ENCODE data around the gene MGAT5. TPM values are rescaled to one million over a fixed set of nuclear protein-coding genes. Genes with fewer than 3 reads are reported as not detected.

Gene MGAT5
- total RNA-seq, 4 donors from 2014 or later: 34.1 to 47.5 (median 42.6) TPM

DNA sequence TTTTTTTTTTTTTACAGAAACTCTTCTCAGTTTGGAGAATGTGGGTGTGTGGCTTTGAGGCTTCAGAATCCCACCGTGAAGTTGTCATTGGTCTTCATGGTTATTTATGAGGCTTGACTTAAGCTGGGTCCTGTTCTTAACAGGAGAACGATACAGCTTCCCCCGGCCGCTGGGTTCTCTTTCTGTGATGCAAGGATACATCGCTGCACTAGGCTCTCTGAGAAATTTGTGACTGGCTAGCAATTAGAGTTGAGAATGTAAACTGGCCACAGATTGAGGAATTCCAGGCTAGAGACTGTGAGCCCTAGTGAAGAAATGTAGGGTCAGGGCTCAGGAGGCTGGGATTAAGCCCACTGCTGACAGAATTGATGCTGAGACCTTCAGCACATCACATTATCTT is 29.8 kb downstream of the MGAT5 start:
- no peaks in the 10 kb centered on the region for H3K36me3 ChIP-seq
- 78 to 83% methylated on average over 5 of the region's 5 CpGs for WGBS, 2 donors
- H3K4me1 ChIP-seq: peaks cover 0 to 19% (median 6%) of the 10 kb centered on the region in 4 donors
- no peaks in the 10 kb centered on the region for H3K27me3 ChIP-seq
- TF ChIP-seq EP300 (IDR thresholded peaks at IDR 0.05) (no peak), POLR2A (IDR thresholded peaks at IDR 0.05) (no peak)
- TF ChIP-seq, protein P1, sequence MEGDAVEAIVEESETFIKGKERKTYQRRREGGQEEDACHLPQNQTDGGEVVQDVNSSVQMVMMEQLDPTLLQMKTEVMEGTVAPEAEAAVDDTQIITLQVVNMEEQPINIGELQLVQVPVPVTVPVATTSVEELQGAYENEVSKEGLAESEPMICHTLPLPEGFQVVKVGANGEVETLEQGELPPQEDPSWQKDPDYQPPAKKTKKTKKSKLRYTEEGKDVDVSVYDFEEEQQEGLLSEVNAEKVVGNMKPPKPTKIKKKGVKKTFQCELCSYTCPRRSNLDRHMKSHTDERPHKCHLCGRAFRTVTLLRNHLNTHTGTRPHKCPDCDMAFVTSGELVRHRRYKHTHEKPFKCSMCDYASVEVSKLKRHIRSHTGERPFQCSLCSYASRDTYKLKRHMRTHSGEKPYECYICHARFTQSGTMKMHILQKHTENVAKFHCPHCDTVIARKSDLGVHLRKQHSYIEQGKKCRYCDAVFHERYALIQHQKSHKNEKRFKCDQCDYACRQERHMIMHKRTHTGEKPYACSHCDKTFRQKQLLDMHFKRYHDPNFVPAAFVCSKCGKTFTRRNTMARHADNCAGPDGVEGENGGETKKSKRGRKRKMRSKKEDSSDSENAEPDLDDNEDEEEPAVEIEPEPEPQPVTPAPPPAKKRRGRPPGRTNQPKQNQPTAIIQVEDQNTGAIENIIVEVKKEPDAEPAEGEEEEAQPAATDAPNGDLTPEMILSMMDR (IDR thresholded peaks at IDR 0.05): no peak
- H3K4me3 ChIP-seq: no peak overlapping the region
- DNase-seq (ENCODE audit: low spot score in 2 of 2): no peak
- no peaks in the 10 kb centered on the region for H3K9me3 ChIP-seq
- no peak overlapping the region for H3K27ac ChIP-seq

GRCh38 chr2:134284119-134284670 is 30.3 kb downstream of the MGAT5 start:
- H3K36me3 ChIP-seq: no peaks in the 10 kb centered on the region
- peaks cover 0 to 15% (median 3%) of the 10 kb centered on the region in 4 donors for H3K4me1 ChIP-seq
- no peaks in the 10 kb centered on the region for H3K27me3 ChIP-seq
- no peak overlapping the region for H3K4me3 ChIP-seq
- 89 to 92% methylated on average over 1 of the region's 1 CpG for WGBS, 2 donors
- H3K9me3 ChIP-seq: no peaks in the 10 kb centered on the region
- DNase-seq (ENCODE audit: low spot score in 2 of 2): no peak
- H3K27ac ChIP-seq: no peak overlapping the region
- TF ChIP-seq, protein P1 (IDR thresholded peaks at IDR 0.05): no peak

GRCh38 chr2:134287323-134287722 is 33.5 kb downstream of the MGAT5 start:
- H3K4me3 ChIP-seq: no peak overlapping the region
- peaks cover 0 to 31% (median 4%) of the 10 kb centered on the region in 4 donors for H3K4me1 ChIP-seq
- no peaks in the 10 kb centered on the region for H3K9me3 ChIP-seq
- 79 to 88% methylated on average over 2 of the region's 2 CpGs for WGBS, 2 donors
- TF ChIP-seq POLR2A (IDR thresholded peaks at IDR 0.05) (no peak), EP300 (IDR thresholded peaks at IDR 0.05) (no peak)
- TF ChIP-seq, protein P1 (IDR thresholded peaks at IDR 0.05): no peak
- no peaks in the 10 kb centered on the region for H3K27me3 ChIP-seq
- H3K27ac ChIP-seq: no peak overlapping the region
- DNase-seq (ENCODE audit: low spot score in 2 of 2): no peak
- no peaks in the 10 kb centered on the region for H3K36me3 ChIP-seq

DNA sequence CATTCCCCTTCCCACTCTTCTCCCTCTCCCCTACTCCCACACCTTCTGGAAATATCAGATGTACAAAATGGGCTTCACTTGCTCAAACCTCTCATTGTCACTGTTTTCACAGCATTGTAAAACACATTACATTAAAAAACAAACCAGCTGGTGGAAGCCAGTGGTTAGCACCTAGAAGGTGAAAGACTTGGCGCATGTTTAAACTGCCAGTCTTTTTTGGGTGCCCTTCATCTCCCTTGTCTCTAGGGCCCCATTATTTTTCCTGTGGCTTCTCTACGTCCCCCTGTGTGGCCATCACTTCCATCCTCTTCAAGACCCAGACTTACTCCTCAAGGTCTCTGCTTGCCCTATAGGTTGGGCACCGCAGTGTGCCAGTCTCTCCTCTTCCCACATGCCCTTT is 34.9 kb downstream of the MGAT5 start:
- H3K27me3 ChIP-seq: no peaks in the 10 kb centered on the region
- 93 to 97% methylated on average over 3 of the region's 3 CpGs for WGBS, 2 donors
- TF ChIP-seq POLR2A (IDR thresholded peaks at IDR 0.05) (no peak), EP300 (IDR thresholded peaks at IDR 0.05) (no peak)
- TF ChIP-seq, protein P1 (IDR thresholded peaks at IDR 0.05): no peak
- no peaks in the 10 kb centered on the region for H3K9me3 ChIP-seq
- DNase-seq (ENCODE audit: low spot score in 2 of 2): no peak
- H3K27ac ChIP-seq: no peak overlapping the region
- H3K4me3 ChIP-seq: no peak overlapping the region
- H3K36me3 ChIP-seq: no peaks in the 10 kb centered on the region
- H3K4me1 ChIP-seq: peaks cover 0 to 34% (median 7%) of the 10 kb centered on the region in 4 donors

DNA sequence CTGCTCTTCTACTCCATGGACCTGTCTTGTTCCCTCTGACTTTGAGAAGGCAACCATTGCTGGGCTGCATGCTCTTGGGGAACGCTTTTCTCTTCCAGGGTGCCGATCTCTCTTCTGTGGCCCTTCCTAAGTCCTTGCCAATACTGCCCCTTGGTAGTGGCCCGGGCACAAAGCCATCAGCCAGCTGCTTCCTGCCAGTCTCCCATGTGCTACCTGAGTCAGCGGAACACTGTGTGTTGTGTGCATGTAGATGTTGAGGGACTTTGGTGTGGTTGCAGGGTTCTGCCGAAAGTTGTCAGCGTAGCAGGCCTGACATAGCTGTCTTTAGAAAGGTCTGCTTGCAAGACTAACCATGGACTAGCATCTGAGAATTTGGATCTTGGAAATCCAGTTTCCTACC is 35.4 kb downstream of the MGAT5 start:
- no peaks in the 10 kb centered on the region for H3K9me3 ChIP-seq
- 83 to 97% methylated on average over 6 of the region's 6 CpGs for WGBS, 2 donors
- TF ChIP-seq POLR2A (IDR thresholded peaks at IDR 0.05) (no peak), EP300 (IDR thresholded peaks at IDR 0.05) (no peak)
- TF ChIP-seq, protein P1 (IDR thresholded peaks at IDR 0.05): no peak
- no peaks in the 10 kb centered on the region for H3K36me3 ChIP-seq
- peaks cover 0 to 38% (median 9%) of the 10 kb centered on the region in 4 donors for H3K4me1 ChIP-seq
- no peak overlapping the region for H3K27ac ChIP-seq
- no peaks in the 10 kb centered on the region for H3K27me3 ChIP-seq
- DNase-seq (ENCODE audit: low spot score in 2 of 2): no peak
- no peak overlapping the region for H3K4me3 ChIP-seq
